Colon (tissue), 2 donors: ENCODE results near the gene GNG10.
"Not testable (repeated sequence)": the region's sequence is repeated elsewhere in the genome, so short reads cannot be mapped to it uniquely, and the experiment has no call there.

Experiments
- FAIRE-seq: peaks from 2 replicates; lab custom pipeline; 2012; peaks lifted over from hg19 to GRCh38; lab: Jason Lieb, UNC
- donor health status: control.
- donor health status: control.

Gene GNG10

DNA sequence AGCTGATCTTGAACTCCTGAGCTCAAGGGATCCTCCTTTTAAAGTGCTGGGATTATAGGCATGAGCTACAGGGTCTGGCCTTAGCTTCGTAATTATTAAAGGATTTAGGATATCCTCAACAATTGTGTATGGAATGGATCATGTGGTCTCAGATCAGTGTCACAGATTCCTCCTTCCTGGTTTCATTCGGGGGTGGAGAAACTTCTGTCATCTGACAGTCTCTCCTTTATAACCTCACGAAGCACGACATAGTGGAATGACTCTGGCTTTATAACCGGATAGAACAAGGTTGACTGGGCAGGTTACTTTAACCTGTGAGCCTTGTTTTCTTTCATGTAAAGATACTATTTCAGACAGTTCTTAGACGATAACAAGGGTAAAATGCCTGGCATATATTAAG lies 4.4 kb upstream of the GNG10 start:
- FAIRE-seq = no peak

DNA sequence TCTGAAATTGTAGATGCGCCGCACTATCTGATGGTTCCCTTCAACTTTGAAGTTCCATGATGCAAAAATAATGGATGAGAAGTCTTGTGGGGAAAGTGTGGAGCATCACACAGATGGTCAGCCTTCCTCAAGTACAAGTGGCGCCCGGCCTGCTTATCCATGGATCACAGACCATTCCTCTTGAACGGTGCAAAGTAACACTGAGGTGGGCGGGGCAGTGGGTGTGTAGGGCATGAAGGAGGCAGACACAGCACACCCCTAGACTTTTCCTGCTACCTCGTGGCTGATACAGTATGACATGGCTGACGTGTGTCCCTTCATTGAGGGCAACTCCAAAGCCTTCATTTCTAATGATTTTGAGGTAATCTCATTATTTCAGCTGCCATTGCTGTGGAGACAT lies 2.5 kb upstream of the GNG10 start:
- no peak for FAIRE-seq

- FAIRE-seq = no peak
Observed at GRCh38 chr9:111659691-111660090, 1.7 kb upstream of the GNG10 start.

DNA sequence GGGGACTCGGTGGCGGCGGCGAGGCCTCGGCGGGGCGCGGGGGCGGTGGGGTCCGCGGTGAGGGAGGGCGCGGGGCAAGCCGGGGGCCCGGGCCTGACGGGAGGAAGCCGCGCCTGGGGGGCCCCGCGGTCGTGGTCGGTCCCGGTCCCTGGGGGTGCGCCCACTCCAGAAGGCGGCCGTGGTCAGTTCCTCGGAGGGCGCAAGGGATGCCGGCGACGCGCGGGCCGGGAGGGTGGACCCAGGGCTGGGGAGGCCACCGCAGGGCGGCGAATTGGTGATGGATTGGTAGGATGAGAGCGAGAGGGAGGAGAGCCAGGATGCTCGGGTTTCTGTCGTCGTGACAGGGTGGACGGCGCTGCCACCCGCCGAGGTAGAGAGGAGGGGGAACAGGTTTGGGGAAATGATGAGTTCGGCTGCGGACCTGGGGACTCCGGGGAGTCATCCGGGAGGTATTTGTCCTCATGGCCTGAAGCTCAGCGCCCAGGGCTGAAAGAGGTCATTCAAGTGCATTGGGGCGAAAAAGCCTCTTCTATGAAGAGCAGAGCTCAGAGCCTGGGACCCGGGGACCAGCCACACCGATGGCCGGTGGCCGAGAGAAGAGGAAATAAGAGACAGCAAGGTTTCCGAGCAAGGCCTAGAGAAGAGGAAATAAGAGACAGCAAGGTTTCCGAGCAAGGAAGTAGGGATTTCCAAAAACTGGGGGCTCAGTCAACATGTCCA lies 557 bp downstream of the GNG10 start:
- no peak for FAIRE-seq

- no peak for FAIRE-seq
Observed at GRCh38 chr9:111662576-111663300, 1.3 kb downstream of the GNG10 start.

DNA sequence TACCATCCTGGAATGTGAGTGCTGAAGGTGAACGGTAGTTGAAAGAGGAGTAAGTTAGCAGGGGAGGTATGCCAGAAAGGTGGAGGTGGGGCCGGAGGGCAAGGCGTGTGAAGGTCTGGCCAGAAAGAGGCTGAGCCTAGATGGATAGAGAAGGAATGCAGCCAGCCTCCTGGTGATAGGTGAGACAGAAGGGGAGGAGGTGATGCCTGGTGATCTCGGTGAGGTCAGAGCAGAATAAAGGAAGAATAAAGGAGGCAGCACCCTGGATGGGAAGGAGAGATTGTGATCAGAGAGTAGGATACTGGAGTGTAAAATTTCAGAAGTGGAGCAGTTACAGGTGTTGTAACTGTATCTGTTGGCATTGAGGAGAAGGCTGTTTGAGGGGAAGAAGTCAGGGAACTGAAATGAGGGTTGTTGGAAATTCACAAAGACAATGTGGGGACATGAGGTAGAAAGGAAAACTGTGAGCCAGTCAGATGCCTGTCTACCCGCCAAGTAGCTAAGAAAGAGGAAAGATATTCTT lies 2.0 kb downstream of the GNG10 start:
- FAIRE-seq = no peak

DNA sequence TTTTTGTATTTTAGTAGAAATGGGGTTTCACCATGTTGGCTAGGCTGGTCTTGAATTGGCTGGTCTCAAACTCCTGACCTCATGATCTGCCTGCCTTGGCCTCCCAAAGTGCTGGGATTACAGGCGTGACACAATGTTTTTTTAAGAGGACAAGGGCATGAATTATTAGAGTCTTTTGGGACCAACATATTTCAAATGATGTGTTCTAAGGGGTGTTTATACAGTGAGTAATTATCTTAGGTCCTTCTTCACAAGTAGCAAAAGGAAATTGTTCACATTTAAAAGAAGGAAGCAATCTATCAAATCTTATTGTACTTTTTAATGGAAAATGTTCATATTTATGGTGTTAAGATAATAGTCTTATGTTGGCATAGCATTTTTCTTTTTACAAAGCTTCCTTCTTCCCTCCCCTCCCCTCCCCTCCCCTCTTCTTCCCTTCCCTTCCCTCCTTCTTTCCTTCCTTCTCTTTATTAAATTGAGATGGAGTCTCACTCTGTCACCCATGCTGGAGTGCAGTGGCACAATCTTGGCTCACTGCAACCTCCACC lies 6.7 kb downstream of the GNG10 start:
- FAIRE-seq = no peak

GRCh38 chr9:111668601-111669000 lies 7.2 kb downstream of the GNG10 start:
- FAIRE-seq = not testable (repeated sequence)

GRCh38 chr9:111674319-111674718 lies 12.9 kb downstream of the GNG10 start:
- FAIRE-seq = no peak

DNA sequence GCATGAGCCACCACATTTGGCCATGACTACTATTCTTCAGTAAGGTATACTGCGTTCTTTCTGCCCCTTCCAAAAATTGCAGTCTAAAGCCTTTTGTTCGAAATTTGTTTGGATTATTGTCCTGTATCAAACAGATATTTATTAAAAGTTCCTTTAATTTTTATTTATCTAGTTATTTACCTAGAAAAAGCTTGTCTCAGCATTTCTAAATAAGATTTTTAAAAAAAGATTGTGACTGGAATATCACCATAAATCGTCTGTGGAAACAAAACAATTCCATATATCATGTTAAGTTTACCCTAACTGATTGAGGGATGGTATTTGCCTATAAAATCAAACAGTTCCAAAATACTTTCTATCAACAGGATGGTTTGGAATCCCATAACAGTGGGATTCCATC lies 14.7 kb downstream of the GNG10 start:
- no peak for FAIRE-seq

DNA sequence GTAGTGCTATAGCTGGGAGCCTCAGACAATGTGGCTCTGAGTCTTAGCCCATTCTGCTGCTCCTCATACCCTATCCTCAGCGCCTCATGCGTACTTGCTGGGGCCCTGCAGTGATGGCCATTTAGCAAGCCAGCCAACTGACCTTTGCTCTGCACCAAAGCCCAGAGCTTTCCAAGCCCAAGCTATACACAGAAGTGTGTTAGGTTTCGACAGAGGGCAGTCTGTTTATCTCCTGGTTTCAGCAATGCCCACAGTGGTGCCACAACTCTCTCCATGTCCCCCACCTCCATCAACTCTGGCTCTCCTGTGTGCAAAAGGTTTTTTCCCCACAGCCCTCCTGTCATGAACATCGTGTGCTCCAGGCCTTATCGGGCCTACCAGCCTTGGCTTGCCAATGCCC lies 16.9 kb downstream of the GNG10 start:
- FAIRE-seq = no peak

DNA sequence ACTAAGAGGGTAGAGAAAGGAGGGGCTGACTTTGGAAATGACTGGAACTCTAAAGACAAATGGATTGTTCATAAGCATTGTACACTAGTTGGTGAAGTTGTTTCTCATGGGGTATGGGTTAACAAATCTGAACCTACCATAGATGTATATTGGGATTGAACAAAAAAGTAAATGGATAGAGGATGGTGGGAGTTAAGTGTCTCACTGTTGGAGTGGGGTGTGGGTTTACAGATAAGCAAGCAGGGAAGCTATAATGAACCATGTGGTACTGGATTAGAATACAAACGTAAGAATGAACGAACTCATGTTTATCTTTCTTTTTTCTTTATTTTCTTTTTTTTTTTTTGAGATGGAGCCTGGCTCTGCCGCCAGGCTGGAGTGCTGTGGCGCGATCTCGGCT lies 17.8 kb downstream of the GNG10 start:
- no peak for FAIRE-seq

DNA sequence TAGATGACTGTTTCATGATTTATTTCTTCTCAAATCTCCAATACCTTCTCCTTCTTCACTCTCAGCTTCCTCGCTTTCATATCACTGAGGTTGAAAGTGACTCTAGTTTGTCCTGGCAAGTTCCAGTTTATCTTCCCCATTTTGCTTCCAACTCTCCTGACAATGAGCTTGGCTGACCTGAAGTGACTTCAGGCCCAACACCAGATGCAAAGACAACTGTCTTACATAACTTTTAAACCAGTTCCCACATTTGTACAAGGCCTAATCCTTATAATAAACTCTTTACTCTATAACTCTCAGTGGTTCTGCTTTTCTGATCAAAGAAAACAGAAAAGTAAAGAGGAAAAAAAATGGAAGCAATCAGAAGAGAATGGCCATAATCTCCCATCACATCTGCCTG lies 22.0 kb downstream of the GNG10 start:
- FAIRE-seq = no peak

DNA sequence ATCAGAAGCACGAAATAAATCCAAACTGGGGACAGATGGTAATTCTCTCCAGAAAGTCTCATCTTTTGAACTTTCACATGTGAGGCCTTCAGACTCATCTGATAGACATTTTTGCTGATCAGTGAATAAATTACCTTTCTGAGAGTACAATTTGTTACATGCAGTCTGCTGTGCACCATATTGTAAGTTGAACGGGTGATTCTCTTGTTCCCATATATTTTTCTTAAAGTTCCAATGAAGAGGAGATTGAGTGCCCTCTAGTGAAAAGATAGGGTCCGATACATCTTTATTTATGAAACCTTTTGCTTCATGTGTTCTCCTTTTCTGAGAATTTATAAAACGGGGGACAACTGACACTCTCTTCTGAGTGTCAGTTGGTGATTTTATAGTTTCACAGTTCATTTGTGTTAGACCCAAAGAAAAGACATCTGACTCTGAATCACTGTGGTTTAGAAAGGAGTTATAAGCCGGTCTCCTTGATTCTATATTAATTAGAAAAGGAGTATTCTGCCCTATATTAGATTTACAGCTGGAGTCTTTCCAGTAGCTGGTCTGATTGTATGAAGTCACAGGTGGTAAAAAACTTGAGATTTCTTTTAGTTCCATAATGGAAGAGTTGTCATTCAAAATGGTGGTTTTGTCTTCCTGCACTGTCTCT lies 30.4 kb downstream of the GNG10 start:
- no peak for FAIRE-seq

DNA sequence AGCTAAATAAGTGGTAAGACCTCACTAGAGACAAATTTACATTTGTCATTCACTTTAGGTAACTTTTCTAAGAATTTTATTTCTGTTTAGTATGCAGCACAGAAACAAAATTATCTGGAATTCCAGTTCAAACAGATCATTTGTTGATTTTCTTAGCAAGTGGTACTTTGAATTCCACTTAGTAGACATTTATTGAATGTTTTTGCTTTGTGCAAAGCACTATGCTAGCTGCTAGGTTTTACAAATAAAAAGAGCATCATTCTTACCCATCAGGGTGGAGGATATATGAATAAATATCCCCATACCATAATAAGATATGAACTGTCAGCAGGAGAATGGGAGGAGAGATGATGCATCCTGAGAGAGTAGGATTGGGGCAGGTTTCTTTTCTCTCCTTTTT lies 35.4 kb downstream of the GNG10 start:
- no peak for FAIRE-seq

- FAIRE-seq = peak; percentile 10
Observed at GRCh38 chr9:111700776-111701175, 39.4 kb downstream of the GNG10 start.

- FAIRE-seq = no peak
Observed at GRCh38 chr9:111704503-111704902, 43.1 kb downstream of the GNG10 start.

DNA sequence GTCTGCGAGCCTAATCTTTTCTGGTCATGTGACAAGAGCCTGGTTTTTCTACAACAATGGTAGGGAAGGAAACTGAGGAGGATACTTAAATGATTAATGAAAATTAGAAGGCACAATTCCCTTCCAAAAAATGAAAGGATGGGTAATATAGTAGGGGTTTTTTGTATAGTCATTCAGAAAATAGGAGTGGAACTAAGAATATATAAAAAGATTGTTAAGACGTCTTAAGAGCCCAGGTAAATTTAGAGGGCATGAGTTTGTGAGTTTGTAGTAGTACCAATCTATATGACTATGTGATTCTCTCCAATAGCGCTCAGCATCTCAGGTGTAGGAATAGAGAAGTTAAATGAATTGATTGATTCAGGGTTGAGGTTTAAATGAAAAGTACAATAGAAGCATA lies 50.1 kb downstream of the GNG10 start:
- no peak for FAIRE-seq

GRCh38 chr9:111712369-111712768 lies 51.0 kb downstream of the GNG10 start:
- FAIRE-seq = no peak

GRCh38 chr9:111715471-111715870 lies 54.1 kb downstream of the GNG10 start:
- no peak for FAIRE-seq

DNA sequence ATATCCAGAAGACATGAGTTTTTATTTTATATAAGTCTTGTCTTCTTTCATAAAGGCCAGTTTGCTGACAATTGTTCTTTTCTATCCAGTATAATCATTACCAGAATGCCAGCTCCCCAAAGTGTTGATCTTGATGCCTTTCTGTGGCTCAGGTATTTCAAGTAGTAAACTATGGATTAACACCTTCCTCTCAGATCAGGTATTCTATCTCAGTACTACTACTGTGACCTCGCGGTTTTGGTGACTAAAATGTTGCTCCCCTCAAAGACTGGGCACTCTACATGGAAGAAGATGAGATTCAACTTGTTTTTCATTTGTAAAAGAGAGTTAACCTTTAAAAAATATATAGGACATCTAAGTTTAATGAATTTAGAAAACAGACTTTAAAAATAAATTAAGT lies 58.1 kb downstream of the GNG10 start:
- FAIRE-seq = no peak
